ENCODE data around the gene MYL7.
"Not testable (repeated sequence)": the region's sequence is repeated elsewhere in the genome, so short reads cannot be mapped to it uniquely, and the experiment has no call there.

MYL7 gene

DNA sequence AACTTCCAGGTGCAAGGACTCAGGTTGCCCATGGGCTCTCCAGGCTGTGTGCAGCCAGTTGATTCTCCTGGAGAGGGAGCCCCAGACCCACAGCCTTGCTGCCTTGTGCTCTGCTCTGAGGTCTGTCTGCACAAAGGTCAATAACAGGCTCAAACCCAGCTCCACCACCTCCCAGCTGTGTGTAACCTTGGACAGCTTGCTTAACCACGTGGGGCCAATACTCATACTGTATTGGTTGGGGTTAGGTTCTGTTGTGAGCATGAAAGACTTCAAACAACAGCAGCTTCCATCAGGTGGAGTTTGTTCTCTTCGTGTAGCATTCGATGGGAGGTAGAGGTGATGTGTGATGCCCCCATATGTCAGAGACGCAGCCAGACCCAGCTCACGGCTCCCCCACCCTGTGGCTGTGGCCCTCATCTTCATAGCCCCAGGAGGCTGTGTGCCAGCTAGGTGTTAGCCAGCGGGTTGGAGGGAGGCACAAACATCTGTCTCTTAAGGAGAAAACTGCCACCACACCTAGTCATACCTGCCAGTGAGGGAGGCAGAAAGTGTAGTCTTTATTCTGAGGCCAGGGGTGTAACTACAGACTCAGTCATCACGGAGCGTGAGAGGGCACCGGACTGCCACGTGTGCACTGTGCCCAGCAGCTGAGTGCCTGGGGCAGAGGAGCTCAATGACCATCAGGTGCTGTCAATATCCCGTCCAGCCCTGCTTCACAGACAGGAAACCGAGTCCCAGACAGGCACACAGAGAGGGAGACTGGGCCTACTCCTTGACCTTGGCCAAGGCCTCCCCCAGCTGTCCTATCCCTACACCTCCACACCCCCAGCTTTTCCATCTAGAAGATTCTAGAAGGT is 9.7 kb downstream of the MYL7 start (continued):
- TF ChIP-seq TSHZ2 (CRISPR knock-in tag; IDR thresholded peaks at IDR 0.05) (no peak), BACH2 (CRISPR knock-in tag; IDR thresholded peaks at IDR 0.05; ENCODE audit: borderline replicate concordance) (no peak), ZFP30 (CRISPR knock-in tag; IDR thresholded peaks at IDR 0.05) (no peak)

GRCh38 chr7:44128721-44129582 is 12.2 kb downstream of the MYL7 start:
- TF ChIP-seq ZFP3 (CRISPR knock-in tag; IDR thresholded peaks at IDR 0.05), result no peak
- TF ChIP-seq ZNF70 (CRISPR knock-in tag; IDR thresholded peaks at IDR 0.05), result no peak
- no peak for TF ChIP-seq PPARA (CRISPR knock-in tag; IDR thresholded peaks at IDR 0.05; ENCODE audit: borderline replicate concordance)
- ATAC-seq, result no peak

DNA sequence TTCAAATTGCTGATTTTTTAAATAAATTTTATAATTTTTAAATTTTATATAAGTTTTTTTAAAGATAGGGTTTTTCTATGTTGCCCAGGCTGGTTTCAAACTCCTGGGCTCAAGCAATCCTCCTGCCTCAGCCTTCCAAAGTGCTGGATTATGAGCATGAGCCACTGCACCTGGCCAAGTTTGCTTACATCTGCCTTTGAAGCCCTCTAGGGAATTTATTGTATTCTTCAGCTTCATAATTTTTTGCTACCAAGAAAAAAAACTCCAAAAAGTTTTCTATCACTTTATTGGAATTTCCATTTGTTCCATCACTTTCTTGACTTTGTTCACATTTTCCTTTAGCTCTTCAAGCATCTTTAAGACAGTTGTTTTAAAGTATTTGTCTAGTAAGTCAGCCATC is 14.0 kb downstream of the MYL7 start:
- TF ChIP-seq TCF4 (CRISPR knock-in tag; IDR thresholded peaks at IDR 0.05; ENCODE audit: borderline replicate concordance) (no peak), OSR1 (CRISPR knock-in tag; IDR thresholded peaks at IDR 0.05) (no peak), CSRNP3 (CRISPR knock-in tag; IDR thresholded peaks at IDR 0.05) (no peak), BACH2 (CRISPR knock-in tag; IDR thresholded peaks at IDR 0.05; ENCODE audit: borderline replicate concordance) (no peak), TOX (CRISPR knock-in tag; IDR thresholded peaks at IDR 0.05; ENCODE audit: borderline replicate concordance) (no peak), ZFP3 (CRISPR knock-in tag; IDR thresholded peaks at IDR 0.05) (no peak), ARNTL (CRISPR knock-in tag; IDR thresholded peaks at IDR 0.05; ENCODE audit: borderline replicate concordance, low read depth) (no peak), ZNF8 (CRISPR knock-in tag; IDR thresholded peaks at IDR 0.05) (no peak), ZC3H10 (CRISPR knock-in tag; IDR thresholded peaks at IDR 0.05) (no peak)
- TF ChIP-seq, protein P1, sequence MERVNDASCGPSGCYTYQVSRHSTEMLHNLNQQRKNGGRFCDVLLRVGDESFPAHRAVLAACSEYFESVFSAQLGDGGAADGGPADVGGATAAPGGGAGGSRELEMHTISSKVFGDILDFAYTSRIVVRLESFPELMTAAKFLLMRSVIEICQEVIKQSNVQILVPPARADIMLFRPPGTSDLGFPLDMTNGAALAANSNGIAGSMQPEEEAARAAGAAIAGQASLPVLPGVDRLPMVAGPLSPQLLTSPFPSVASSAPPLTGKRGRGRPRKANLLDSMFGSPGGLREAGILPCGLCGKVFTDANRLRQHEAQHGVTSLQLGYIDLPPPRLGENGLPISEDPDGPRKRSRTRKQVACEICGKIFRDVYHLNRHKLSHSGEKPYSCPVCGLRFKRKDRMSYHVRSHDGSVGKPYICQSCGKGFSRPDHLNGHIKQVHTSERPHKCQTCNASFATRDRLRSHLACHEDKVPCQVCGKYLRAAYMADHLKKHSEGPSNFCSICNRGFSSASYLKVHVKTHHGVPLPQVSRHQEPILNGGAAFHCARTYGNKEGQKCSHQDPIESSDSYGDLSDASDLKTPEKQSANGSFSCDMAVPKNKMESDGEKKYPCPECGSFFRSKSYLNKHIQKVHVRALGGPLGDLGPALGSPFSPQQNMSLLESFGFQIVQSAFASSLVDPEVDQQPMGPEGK (CRISPR knock-in tag; IDR thresholded peaks at IDR 0.05; ENCODE audit: borderline replicate concordance), result no peak
- no peak for ATAC-seq

DNA sequence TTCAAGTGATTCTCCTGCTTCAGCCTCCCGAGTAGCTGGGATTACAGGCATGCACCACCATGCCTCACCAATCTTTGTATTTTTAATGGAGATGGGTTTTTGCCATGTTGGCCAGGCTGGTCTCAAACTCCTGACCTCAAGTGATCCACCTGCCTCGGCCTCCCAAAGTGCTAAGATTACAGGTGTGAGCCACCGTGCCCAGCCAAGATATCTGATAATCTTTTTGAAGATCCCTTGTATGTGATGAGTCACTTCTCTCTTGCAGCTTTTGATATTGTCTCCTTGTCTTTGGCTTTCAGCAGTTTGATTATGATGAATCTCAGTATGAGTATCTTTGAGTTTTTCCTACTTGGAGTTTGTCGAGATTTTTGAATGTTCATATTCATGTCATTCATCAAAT is 14.6 kb downstream of the MYL7 start:
- not testable (repeated sequence) for ATAC-seq

DNA sequence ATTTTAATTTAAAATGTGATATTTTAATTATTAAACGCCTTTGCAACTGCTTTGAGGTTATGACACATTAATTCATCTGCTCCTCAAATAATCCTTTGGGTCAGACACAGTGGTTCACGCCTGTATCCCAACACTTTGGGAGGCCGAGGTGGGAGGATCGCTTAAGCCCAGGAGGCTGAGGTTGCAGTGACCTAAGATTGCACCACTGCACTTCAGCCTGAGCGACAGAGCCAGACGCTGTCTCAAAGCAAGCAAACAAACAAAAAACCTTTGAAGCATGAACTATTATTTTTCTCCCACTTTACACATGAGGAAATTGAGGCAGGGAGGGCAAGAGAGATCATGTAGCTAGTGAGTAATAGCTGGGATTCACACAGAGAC is 16.3 kb downstream of the MYL7 start:
- no peak for ATAC-seq
- TF ChIP-seq TSHZ2 (CRISPR knock-in tag; IDR thresholded peaks at IDR 0.05), result no peak
- no peak for TF ChIP-seq SNAI2 (CRISPR knock-in tag; IDR thresholded peaks at IDR 0.05)
- TF ChIP-seq BACH2 (CRISPR knock-in tag; IDR thresholded peaks at IDR 0.05; ENCODE audit: borderline replicate concordance), result no peak
- TF ChIP-seq ZNF8 (CRISPR knock-in tag; IDR thresholded peaks at IDR 0.05), result no peak
- TF ChIP-seq GLIS3 (CRISPR knock-in tag; IDR thresholded peaks at IDR 0.05), result no peak
- TF ChIP-seq ESRRG (CRISPR knock-in tag; IDR thresholded peaks at IDR 0.05), result no peak
- no peak for TF ChIP-seq PPARA (CRISPR knock-in tag; IDR thresholded peaks at IDR 0.05; ENCODE audit: borderline replicate concordance)
- no peak for TF ChIP-seq ARNTL (CRISPR knock-in tag; IDR thresholded peaks at IDR 0.05; ENCODE audit: borderline replicate concordance, low read depth)
- TF ChIP-seq, protein P1 (CRISPR knock-in tag; IDR thresholded peaks at IDR 0.05; ENCODE audit: borderline replicate concordance), result no peak
- no peak for TF ChIP-seq ISL1 (CRISPR knock-in tag; IDR thresholded peaks at IDR 0.05)
- TF ChIP-seq ZNF565 (CRISPR knock-in tag; conservative IDR thresholded peaks at IDR 0.05; ENCODE audit: low read depth), result no peak
- TF ChIP-seq CSRNP3 (CRISPR knock-in tag; IDR thresholded peaks at IDR 0.05), result no peak

Measured in SK-N-SH treated with all-trans-retinoic acid at 6 μM for 48 hours (cell line).